HFF-Myc (cell line): ENCODE results near the gene VANGL2.

ENCODE experiments used
- DNase-seq: peaks from one replicate; pipeline ENCODE4 v3.0.0-alpha.2; 2011; ENCODE audit warnings: low read depth; ENCODE audit errors: extremely low read depth
- H3K4me3 ChIP-seq: replicated peaks from 2 replicates; pipeline ENCODE4 v1.5.1; 2011; ENCODE audit warnings: low read depth, mild to moderate bottlenecking, control low read depth, low read length
- TF ChIP-seq, protein P1 (sequence below): IDR thresholded peaks from 2 replicates; pipeline ENCODE4 v1.5.1; 2012; ENCODE audit warnings: mild to moderate bottlenecking, low read depth, low read length, control low read depth; ENCODE audit errors: missing control alignments

Gene VANGL2

DNA sequence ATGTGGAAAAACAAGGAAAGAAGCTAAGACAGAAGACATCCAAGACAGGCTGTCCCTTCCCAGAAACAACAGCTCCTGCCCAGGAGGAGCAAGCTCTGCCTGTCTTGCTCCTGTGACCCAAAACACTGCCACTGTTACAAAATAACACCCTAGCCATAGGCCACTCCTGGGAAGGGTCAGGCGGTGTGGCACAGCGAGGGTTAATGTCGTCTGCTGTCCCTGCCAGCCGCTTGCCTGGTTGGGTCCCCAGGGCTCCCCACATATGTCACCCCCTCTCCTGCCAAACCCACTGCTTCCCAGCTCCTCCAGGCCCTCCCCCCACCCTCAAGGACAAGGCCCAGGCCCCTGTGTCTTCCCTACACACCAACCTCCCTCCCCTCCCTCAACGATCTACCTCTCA lies 37.4 kb upstream of the VANGL2 start:
- DNase-seq, result no peak
- TF ChIP-seq, protein P1, sequence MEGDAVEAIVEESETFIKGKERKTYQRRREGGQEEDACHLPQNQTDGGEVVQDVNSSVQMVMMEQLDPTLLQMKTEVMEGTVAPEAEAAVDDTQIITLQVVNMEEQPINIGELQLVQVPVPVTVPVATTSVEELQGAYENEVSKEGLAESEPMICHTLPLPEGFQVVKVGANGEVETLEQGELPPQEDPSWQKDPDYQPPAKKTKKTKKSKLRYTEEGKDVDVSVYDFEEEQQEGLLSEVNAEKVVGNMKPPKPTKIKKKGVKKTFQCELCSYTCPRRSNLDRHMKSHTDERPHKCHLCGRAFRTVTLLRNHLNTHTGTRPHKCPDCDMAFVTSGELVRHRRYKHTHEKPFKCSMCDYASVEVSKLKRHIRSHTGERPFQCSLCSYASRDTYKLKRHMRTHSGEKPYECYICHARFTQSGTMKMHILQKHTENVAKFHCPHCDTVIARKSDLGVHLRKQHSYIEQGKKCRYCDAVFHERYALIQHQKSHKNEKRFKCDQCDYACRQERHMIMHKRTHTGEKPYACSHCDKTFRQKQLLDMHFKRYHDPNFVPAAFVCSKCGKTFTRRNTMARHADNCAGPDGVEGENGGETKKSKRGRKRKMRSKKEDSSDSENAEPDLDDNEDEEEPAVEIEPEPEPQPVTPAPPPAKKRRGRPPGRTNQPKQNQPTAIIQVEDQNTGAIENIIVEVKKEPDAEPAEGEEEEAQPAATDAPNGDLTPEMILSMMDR, result no peak
- no peak overlapping the region for H3K4me3 ChIP-seq

DNA sequence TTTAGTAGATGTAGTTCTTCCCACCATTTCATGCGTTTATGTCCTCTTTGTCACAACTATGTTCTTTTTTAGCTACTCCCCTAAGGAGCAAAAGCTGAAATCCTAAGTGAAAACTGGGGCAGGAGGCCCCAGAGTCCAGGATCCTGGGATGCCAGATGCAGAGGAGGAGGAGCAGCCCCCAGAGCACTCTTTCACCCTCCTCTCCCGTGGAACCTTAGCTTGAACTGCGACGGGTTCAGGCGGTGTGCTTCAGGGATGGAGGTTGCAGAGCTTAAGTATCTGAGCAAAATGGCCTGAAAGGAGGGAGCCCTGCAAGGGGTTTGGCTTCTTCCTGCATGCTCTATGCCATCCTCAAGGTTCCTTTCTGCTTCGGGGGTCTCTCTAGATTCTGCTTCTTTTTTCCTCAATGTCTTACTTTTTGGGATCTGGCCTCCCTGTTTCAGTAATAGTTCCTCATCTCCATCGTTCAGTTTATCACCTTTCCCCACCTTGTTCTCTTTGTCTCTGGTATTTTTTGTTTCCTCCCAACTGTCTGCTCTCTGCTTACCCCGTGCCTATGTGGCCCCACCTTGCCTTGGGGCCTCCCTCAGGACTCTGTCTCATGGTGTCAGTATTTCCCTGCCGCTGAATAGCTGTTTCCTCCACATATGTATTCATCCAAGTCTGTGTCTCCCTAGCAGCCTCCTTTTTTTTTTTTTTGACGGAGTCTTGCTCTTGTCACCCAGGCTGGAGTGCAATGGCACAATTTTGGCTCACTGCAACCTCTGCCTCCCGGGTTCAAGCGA lies 36.2 kb upstream of the VANGL2 start:
- DNase-seq, result no peak
- TF ChIP-seq, protein P1, result no peak
- H3K4me3 ChIP-seq, result no peak overlapping the region

DNA sequence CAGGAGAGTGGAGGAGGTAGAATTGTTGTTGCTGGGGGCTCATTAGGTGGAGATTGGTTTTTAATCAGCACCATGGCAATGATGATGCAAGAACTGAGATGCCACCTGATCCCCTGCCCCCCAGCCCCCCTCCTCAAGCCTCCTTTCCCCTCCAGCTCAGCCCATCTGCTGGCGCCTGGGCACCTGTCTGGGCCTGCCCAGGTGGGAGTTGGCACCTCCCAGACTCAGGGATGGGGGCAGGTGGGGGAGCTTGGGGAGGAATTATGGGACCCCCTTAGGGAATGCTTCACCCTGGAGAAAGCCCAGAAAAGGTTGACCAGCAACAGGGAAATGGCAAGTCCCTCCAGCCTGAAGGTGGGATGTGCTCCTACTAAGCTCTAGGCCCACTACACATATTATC lies 35.0 kb upstream of the VANGL2 start:
- TF ChIP-seq, protein P1, result no peak
- no peak for DNase-seq
- no peak overlapping the region for H3K4me3 ChIP-seq

DNA sequence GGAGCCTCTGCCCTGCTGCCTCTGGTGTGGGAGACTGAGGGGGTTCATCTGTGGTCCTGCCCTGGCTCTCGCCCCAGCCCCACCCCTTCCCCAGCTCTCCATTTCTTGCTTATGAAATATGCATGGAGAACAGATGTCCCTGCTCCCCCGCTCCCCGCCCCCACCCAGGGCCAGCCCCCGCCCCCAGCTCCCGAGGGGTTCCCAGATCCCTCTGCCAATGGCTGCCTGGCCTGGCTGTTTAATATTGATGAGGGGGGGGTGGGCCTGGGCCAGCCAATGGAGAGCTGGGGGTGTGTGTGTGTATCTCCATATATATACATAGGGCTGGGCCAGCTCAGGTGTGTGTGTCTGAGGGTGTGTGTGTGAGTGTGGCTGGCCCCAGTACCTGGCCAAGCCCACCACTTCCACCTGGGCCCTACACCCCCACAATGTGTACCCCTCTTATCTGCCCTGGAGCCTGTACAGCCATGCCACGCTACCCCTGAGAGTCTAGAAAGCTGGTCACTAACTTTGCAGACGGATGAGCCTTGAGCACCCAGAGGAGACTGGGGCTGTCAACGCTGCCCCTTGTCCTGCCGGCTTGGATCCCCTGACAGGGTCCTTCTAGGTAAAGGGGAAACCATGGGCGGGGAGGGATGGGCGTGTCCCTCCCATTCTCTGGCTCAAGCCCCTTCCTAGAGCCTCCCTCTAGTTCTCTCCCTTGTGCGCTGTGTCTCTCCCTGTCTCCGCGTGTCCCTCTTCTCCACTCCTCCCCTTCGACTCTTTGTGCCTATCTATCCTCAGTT lies 33.4 kb upstream of the VANGL2 start, which contains the start of gene NHLH1:
TSS of gene NHLH1 (plus strand) at position 341 of the 785 bp plus-strand sequence. CDS start 3,661 bp downstream, outside the sequence.
- TF ChIP-seq, protein P1, result no peak
- no peak within 1 kb of the TSS for H3K4me3 ChIP-seq
- DNase-seq, result no peak

DNA sequence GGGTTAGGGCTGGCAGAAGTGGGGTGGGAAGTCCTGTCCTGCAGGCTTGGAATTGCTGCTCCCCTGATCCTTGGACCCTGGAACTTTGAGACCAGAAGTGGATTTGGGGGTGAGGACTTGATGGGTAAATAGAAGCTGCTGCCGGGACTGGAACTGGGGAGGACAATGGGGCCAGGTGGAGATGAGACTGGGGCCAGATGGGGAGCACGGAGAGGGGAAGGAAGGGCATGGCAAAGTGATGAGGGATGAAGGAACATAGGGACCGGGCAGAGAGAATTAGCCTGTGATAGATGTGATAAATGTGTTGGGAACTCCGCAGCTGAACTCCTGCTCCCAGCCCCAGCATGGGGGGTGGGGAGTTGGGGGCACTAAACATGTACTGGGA lies 32.9 kb upstream of the VANGL2 start:
- no peak for DNase-seq
- H3K4me3 ChIP-seq, result no peak overlapping the region
- TF ChIP-seq, protein P1, result no peak

DNA sequence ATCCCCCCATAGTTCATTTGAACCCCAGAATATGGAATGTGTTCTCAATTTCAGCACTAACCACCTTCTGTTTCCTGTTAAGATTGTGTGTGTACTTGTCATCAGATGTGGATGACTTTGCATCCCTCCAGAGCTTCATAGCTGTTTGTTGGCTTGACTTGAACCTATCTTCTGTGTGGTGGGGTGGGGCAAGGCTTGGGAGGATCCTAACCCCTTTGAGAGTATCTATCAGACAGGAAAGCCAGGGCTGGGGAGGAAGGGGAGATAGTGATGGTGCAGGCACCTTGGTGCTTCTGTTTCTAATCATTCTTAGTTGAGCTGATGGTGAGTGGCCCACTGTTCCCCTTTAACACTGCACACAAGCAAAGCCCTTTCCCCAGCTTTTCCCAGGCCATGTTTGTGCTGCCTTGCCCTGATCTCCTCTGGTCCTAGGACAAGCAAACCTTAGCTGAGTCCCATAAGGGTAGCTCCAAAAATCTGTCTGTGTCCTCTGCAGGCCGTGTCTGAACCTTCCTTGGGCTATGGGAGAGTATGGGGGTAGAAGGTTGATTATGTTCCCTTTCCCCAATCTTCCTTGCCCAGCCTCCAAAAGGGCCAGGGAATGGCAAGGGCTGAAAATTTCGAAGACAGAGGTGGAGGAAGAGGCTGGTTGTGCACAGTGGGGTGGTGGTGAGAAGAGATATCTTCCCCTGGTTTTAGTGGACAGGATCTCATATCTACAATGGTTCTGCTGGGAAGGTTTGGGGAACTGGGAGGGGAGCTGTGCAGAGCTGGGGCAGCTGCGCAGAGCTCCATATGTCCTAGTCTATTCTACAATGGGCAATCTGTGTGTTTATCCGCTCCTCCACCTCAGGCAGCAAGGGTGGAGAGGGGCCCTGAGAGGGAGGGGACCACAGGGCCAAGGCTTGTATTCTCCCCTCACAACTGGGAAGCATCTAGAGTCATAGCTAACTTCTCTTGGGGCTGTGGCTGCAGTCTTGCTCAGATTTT lies 32.1 kb upstream of the VANGL2 start:
- TF ChIP-seq, protein P1, result no peak
- no peak overlapping the region for H3K4me3 ChIP-seq
- DNase-seq, result no peak
